ENCODE data around the gene ATP2A3.

DNA sequence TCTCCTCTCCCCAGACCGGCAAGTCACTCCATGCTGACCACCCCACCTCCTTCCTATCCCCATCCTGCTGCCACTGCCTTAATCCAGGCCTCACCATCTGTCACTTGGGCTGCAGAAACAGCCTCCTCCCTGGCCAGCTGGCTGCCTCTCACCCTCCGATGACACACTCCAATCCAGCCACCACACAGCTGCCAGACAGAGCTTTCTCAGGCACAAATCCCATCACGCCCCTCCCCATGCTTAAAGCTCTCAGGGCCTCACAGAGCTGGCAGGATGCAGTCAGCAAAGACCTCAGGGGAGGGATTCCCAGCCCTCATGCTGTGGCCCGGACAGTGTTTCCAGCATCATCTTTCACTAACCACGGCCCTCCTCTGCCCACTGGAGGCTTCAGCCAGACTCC is 85.1 kb downstream of the ATP2A3 start:
- no peak for TF ChIP-seq POLR2A (IDR thresholded peaks at IDR 0.05)
- TF ChIP-seq, protein P1, sequence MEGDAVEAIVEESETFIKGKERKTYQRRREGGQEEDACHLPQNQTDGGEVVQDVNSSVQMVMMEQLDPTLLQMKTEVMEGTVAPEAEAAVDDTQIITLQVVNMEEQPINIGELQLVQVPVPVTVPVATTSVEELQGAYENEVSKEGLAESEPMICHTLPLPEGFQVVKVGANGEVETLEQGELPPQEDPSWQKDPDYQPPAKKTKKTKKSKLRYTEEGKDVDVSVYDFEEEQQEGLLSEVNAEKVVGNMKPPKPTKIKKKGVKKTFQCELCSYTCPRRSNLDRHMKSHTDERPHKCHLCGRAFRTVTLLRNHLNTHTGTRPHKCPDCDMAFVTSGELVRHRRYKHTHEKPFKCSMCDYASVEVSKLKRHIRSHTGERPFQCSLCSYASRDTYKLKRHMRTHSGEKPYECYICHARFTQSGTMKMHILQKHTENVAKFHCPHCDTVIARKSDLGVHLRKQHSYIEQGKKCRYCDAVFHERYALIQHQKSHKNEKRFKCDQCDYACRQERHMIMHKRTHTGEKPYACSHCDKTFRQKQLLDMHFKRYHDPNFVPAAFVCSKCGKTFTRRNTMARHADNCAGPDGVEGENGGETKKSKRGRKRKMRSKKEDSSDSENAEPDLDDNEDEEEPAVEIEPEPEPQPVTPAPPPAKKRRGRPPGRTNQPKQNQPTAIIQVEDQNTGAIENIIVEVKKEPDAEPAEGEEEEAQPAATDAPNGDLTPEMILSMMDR (IDR thresholded peaks at IDR 0.05): no peak
- no peak for TF ChIP-seq EP300 (IDR thresholded peaks at IDR 0.05; ENCODE audit: low read depth)

Measured in transverse colon (tissue), 3 donors.